DOHH2 (cell line): Measurements from ENCODE around the gene NOS3.

Experiments used
- EZH2phosphoT487 ChIP-seq: fragments of 200-600 bp; sonication (generic); IDR thresholded peaks from 2 replicates; pipeline ENCODE4 v1.6.1; 2017; ENCODE audit warnings: borderline replicate concordance, mild to moderate bottlenecking, antibody characterized with exemption, low read length, moderate library complexity, mixed read lengths
- TF ChIP-seq, protein P1 (sequence below): fragments of 200-600 bp; sonication (generic); IDR thresholded peaks from one replicate; pipeline ENCODE4 v1.5.1; 2014; ENCODE audit warnings: antibody characterized with exemption, mild to moderate bottlenecking, low read depth, low read length; ENCODE audit not compliant: poor library complexity, severe bottlenecking

DNA sequence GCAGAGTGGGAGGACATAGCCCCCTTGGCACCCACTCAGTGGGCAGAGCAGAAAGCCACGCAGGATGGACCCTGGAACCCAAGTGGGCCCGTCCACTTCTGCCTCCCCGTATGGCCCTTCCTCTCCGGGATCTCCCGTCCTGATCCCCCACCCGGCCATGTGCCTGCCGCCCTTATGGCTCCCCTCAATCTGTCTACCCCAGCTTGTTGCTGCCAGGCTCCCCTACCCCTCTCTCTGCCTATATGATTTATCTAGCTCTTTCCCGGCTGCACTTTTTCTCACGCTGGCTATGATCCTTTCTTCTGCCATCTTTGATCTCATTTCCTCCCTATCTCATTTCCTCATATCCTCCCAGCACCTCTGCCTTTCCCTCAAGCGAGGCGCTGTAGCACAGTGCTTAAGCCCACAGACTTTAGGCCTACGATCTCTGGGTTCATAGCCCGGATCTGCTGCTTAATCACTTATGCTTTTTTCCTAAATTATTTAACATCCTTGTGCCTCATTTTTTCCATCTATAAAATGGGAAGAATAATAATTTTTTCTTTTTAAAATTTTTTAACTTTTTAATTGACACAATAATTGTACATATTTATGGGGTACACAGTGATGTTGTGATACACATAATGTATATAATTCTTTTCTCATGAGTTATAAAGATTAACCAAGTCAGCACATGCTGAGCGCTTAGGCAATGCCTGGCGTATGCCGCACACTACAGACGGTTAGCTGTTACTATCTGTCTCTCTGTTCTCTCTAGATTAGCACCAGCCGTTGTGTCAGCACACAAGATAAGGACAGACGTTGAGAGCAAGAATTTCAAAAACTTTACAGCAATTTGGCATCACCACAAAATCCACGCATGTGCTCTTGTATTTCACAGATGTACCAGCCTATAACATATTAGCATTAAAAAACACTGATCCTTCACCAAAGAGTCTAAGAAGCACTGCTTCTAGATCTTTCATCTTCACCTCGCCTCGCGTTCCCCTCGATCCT lies 30.8 kb upstream of the NOS3 start:
- TF ChIP-seq, protein P1, sequence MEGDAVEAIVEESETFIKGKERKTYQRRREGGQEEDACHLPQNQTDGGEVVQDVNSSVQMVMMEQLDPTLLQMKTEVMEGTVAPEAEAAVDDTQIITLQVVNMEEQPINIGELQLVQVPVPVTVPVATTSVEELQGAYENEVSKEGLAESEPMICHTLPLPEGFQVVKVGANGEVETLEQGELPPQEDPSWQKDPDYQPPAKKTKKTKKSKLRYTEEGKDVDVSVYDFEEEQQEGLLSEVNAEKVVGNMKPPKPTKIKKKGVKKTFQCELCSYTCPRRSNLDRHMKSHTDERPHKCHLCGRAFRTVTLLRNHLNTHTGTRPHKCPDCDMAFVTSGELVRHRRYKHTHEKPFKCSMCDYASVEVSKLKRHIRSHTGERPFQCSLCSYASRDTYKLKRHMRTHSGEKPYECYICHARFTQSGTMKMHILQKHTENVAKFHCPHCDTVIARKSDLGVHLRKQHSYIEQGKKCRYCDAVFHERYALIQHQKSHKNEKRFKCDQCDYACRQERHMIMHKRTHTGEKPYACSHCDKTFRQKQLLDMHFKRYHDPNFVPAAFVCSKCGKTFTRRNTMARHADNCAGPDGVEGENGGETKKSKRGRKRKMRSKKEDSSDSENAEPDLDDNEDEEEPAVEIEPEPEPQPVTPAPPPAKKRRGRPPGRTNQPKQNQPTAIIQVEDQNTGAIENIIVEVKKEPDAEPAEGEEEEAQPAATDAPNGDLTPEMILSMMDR: no peak
- TF ChIP-seq EZH2phosphoT487: no peak
